Testis (tissue), 3 donors: ENCODE results near the gene TRUB2. TPM values are rescaled to one million over a fixed set of nuclear protein-coding genes. Genes with fewer than 3 reads are reported as not detected.

Experiments used
- DNase-seq: peaks from one replicate; pipeline ENCODE4 v3.0.0-alpha.2; 2019
- H3K27ac ChIP-seq, 2 donors: fragments of 200-600 bp; sonication (generic); one replicate each; pipeline ENCODE4 v1.5.1; 2019
- H3K27me3 ChIP-seq: fragments of 200-600 bp; sonication (generic); one replicate; pipeline ENCODE4 v1.5.1; 2019
- H3K36me3 ChIP-seq: fragments of 200-600 bp; sonication (generic); one replicate; pipeline ENCODE4 v1.5.1; 2017; ENCODE audit warnings: low read depth; ENCODE audit errors: missing control alignments
- H3K4me1 ChIP-seq: fragments of 200-600 bp; sonication (generic); one replicate; pipeline ENCODE4 v1.5.1; 2019
- H3K4me3 ChIP-seq, 2 donors: fragments of 200-600 bp; sonication (generic); one replicate each; pipeline ENCODE4 v1.5.1; 2017 to 2019
- H3K9me3 ChIP-seq: fragments of 200-600 bp; sonication (generic); one replicate; pipeline ENCODE4 v1.5.1; 2017
- CTCF ChIP-seq, 3 experiments: fragments of 450-650 bp in 2 of 3; fragments of 200-600 bp in 1 of 3; sonication (generic) in 1 of 3; IDR thresholded peaks; one replicate each; pipeline ENCODE4 v1.5.1; 2016 to 2019; ENCODE audit warnings: antibody characterized with exemption in 3 of 3, mild to moderate bottlenecking in 2 of 3, moderate library complexity in 1 of 3
- POLR2A ChIP-seq: fragments of 450-650 bp; IDR thresholded peaks from one replicate; pipeline ENCODE4 v1.6.1; 2017; ENCODE audit warnings: antibody characterized with exemption, mild to moderate bottlenecking, moderate library complexity
- WGBS, 2 donors: methylation state at CpG; one replicate each; pipeline ENCODE4 v1.1.5; 2018; 5-methylcytosine and 5-hydroxymethylcytosine counted together
- intact Hi-C: fragments of 100-400 bp; cut with DNase I; formaldehyde crosslinking; loops from one replicate; pipeline ENCODE4 v1.15.1; 2023; ENCODE audit warnings: low total_unique reads
- polyA plus RNA-seq: library from polyadenylated mRNA; stranded (reverse); fragments of 350-450 nt; fragmentation: Illumina TruSeq; extraction: RNeasy Lipid Tissue Mini Kit (QIAGEN cat#74804); gene quantifications from one replicate; pipeline ENCODE4 v1.2.3, GENCODE V29; 2014; ENCODE audit warnings: low read depth, low replicate concordance; ENCODE audit not compliant: insufficient read depth
- total RNA-seq, 2 donors: library from RNA; depleted of rRNA; stranded (reverse); fragments of >200 nt; gene quantifications; one replicate each; pipeline ENCODE4 v1.2.3, GENCODE V29; 2016

Gene TRUB2
- total and polyA plus RNA-seq, 3 donors from 2014 or later, result 14.6 to 29.7 (median 15.0) TPM

GRCh38 chr9:128337936-128338335 is 15.7 kb upstream of the TRUB2 start:
- H3K9me3 ChIP-seq, result no peaks in the 10 kb centered on the region
- WGBS, 2 donors, result 91 to 95% methylated on average over 7 of the region's 7 CpGs
- peaks cover 6% of the 10 kb centered on the region for H3K4me1 ChIP-seq
- no peaks in the 10 kb centered on the region for H3K27me3 ChIP-seq
- intact Hi-C loops, result no loop called here
- no peaks in the 10 kb centered on the region for H3K36me3 ChIP-seq
- no peak overlapping the region for H3K27ac ChIP-seq
- TF ChIP-seq CTCF (IDR thresholded peaks at IDR 0.05) (no peak), POLR2A (no peak)
- no peak for DNase-seq
- H3K4me3 ChIP-seq, result no peak overlapping the region

- Histone ChIP-seq H3K4me1 (peaks cover under 1% of the 10 kb centered on the region), H3K9me3 (no peaks in the 10 kb centered on the region), H3K36me3 (no peaks in the 10 kb centered on the region), H3K27ac (no peak overlapping the region), H3K4me3 (no peak overlapping the region), H3K27me3 (no peaks in the 10 kb centered on the region)
- TF ChIP-seq CTCF (IDR thresholded peaks at IDR 0.05) (no peak), POLR2A (no peak)
- WGBS, 2 donors, result 87 to 100% methylated on average over 1 to 2 of the region's 2 CpGs
- DNase-seq, result no peak
- intact Hi-C loops, result no loop called here
Measured at GRCh38 chr9:128335914-128336313, 13.7 kb upstream of the TRUB2 start.

DNA sequence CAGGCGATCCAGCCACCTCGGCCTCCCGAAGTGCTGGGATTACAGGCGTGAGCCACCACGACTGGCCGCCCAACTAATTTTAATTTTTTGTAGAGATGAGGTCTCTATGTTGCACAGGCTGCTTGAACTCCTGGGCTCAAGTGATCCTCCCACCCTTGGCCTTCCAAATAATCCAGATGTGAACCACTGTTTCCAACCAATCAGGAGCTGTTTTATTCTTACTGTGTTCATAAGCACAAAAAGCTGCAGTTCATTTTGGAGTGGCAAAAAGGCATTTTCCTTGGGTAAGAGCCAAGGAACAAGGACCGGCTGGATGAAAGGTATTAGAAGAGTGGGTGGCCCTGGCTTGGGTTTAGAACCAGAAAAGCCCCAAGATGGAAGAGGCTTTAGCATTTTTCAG is 12.9 kb upstream of the TRUB2 start:
- H3K9me3 ChIP-seq, result no peaks in the 10 kb centered on the region
- H3K27me3 ChIP-seq, result no peaks in the 10 kb centered on the region
- TF ChIP-seq POLR2A (no peak), CTCF (IDR thresholded peaks at IDR 0.05) (no peak)
- no peak for DNase-seq
- intact Hi-C loops, result no loop called here
- WGBS, 2 donors, result 64 to 77% methylated on average over 7 of the region's 7 CpGs
- no peaks in the 10 kb centered on the region for H3K4me1 ChIP-seq
- no peak overlapping the region for H3K4me3 ChIP-seq
- H3K27ac ChIP-seq, result no peak overlapping the region
- H3K36me3 ChIP-seq, result no peaks in the 10 kb centered on the region

DNA sequence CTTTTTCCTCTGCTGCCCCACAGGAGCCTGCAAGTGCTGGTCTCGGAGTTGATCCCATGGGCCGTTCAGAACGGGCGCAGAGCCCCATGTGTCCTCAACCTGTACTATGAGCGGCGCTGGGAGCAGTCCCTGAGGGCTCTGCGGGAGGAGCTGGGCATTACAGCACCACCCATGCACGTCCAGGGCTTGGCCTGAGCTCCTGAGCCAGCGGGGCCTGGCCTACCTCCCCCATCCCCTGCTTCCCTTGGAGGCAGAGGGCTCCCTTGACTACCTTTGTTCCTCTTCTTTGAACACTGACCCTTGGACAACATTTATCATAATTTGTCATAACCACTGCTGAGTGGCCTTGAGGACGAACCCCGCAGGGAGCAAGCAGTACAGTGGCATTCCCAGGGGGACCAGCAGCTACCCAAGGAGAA is 11.2 kb upstream of the TRUB2 start:
- 52 to 82% methylated on average over 6 to 11 of the region's 11 CpGs for WGBS, 2 donors
- Histone ChIP-seq H3K4me3 (no peak overlapping the region), H3K36me3 (no peaks in the 10 kb centered on the region), H3K27me3 (no peaks in the 10 kb centered on the region), H3K9me3 (no peaks in the 10 kb centered on the region), H3K4me1 (no peaks in the 10 kb centered on the region), H3K27ac (no peak overlapping the region)
- no peak for DNase-seq
- TF ChIP-seq CTCF (IDR thresholded peaks at IDR 0.05), result no peak
- no peak for TF ChIP-seq POLR2A
- intact Hi-C loops, result no loop called here

DNA sequence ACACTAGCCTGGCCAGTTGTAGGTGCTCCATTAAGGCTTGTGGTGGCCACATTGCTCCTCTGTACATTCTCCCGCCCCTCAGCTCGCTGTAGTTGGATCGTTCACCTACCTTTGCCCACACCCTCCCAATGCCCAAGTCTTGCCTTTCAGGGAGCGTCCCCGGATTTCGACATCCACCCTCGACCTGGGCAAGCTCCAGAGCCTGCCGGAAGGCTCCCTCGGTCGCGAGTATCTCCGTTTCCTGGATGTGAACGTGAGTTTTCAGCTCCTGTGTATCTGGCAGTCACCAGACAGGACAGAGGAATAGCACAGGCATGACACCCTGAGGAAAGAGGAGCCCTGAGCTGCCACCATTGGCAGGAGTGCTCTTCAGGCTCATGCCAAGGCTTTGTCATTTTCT is 3.4 kb upstream of the TRUB2 start:
- Histone ChIP-seq H3K9me3 (no peaks in the 10 kb centered on the region), H3K4me3 (no peak overlapping the region), H3K4me1 (peaks cover 6% of the 10 kb centered on the region), H3K27ac (no peak overlapping the region), H3K36me3 (no peaks in the 10 kb centered on the region), H3K27me3 (no peaks in the 10 kb centered on the region)
- TF ChIP-seq CTCF (IDR thresholded peaks at IDR 0.05), result no peak
- TF ChIP-seq POLR2A, result no peak
- 88 to 90% methylated on average over 13 of the region's 13 CpGs for WGBS, 2 donors
- DNase-seq, result no peak
- intact Hi-C loops, result no loop called here
